GM23248 (cell line): ENCODE data around the gene STK16.

Source experiments
- EZH2 ChIP-seq: fragments of 200-600 bp; sonication (generic); IDR thresholded peaks from 2 replicates; pipeline ENCODE4 v1.6.1; 2018; ENCODE audit warnings: antibody characterized with exemption, mild to moderate bottlenecking; ENCODE audit not compliant: insufficient read depth, poor library complexity, severe bottlenecking
- EZH2phosphoT487 ChIP-seq: fragments of 200-600 bp; sonication (generic); IDR thresholded peaks from 2 replicates; pipeline ENCODE4 v1.6.1; 2018; ENCODE audit warnings: antibody characterized with exemption, moderate library complexity, mild to moderate bottlenecking, low read depth; ENCODE audit not compliant: insufficient read depth

GRCh38 chr2:219221957-219222518, 23.2 kb upstream of the STK16 start:
- TF ChIP-seq EZH2 (no peak), EZH2phosphoT487 (no peak)
